Hepatocyte (in vitro differentiated cells): ENCODE data around the gene HHLA2. TPM values are rescaled to one million over a fixed set of nuclear protein-coding genes. Genes with fewer than 3 reads are reported as not detected.

Experiments
- DNase-seq: peaks from one replicate; pipeline ENCODE4 v3.0.0-alpha.2; 2016; ENCODE audit warnings: low spot score
- H2AFZ ChIP-seq: fragments of 200-600 bp; sonication (generic); 2 replicates; pipeline ENCODE4 v1.6.0; 2016; ENCODE audit warnings: antibody characterized with exemption, mild to moderate bottlenecking
- H3K27ac ChIP-seq: fragments of 200-600 bp; sonication (generic); 2 replicates; pipeline ENCODE4 v1.5.1; 2016; ENCODE audit warnings: mild to moderate bottlenecking
- H3K27me3 ChIP-seq: fragments of 200-600 bp; sonication (generic); 2 replicates; pipeline ENCODE4 v1.6.1; 2016
- H3K36me3 ChIP-seq: fragments of 200-600 bp; sonication (generic); replicated peaks from 2 replicates; pipeline ENCODE4 v1.5.1; 2016; ENCODE audit warnings: low read depth; ENCODE audit not compliant: insufficient read depth
- H3K4me1 ChIP-seq: fragments of 200-600 bp; sonication (generic); 2 replicates; pipeline ENCODE4 v1.5.1; 2016; ENCODE audit warnings: mild to moderate bottlenecking, moderate library complexity; ENCODE audit not compliant: insufficient read depth
- H3K4me2 ChIP-seq: fragments of 200-600 bp; sonication (generic); 2 replicates; pipeline ENCODE4 v1.6.0; 2016
- H3K4me3 ChIP-seq: fragments of 200-600 bp; sonication (generic); 2 replicates; pipeline ENCODE4 v1.5.1; 2016; ENCODE audit warnings: mild to moderate bottlenecking
- H3K79me2 ChIP-seq: fragments of 200-600 bp; sonication (generic); 2 replicates; pipeline ENCODE4 v1.6.0; 2017; ENCODE audit warnings: mild to moderate bottlenecking
- H3K9me2 ChIP-seq: fragments of 200-600 bp; sonication (generic); replicated peaks from 2 replicates; pipeline ENCODE4 v1.6.0; 2017; ENCODE audit warnings: mild to moderate bottlenecking; ENCODE audit not compliant: insufficient read depth
- H3K9me3 ChIP-seq: fragments of 200-600 bp; sonication (generic); 2 replicates; pipeline ENCODE4 v1.5.1; 2016; ENCODE audit warnings: low read depth, mild to moderate bottlenecking
- H4K20me1 ChIP-seq: fragments of 200-600 bp; sonication (generic); 2 replicates; pipeline ENCODE4 v1.6.0; 2016; ENCODE audit warnings: mild to moderate bottlenecking; ENCODE audit not compliant: insufficient read depth, poor library complexity, severe bottlenecking
- EZH2 ChIP-seq: fragments of 200-600 bp; sonication (generic); IDR thresholded peaks from 2 replicates; pipeline ENCODE4 v1.6.1; 2016; ENCODE audit warnings: antibody characterized with exemption, mild to moderate bottlenecking, borderline replicate concordance
- EZH2phosphoT487 ChIP-seq: fragments of 200-600 bp; sonication (generic); IDR thresholded peaks from one replicate; pipeline ENCODE4 v1.6.1; 2018; ENCODE audit warnings: antibody characterized with exemption, mild to moderate bottlenecking, low read depth, moderate library complexity; ENCODE audit not compliant: unreplicated experiment, severe bottlenecking
- WGBS: methylation state at CpG from one replicate; pipeline ENCODE4 v1.1.6; 2016; ENCODE audit warnings: low lambda C conversion rate; ENCODE audit errors: missing lambda C conversion rate; 5-methylcytosine and 5-hydroxymethylcytosine counted together
- polyA plus RNA-seq: library from polyadenylated mRNA; unstranded; fragments of >200 nt; fragmentation: Nextera tagmentation; extraction: Ambion mirVana; gene quantifications from 2 replicates; pipeline ENCODE4 v1.2.1, GENCODE V29; 2016
- total RNA-seq: library from RNA; depleted of rRNA; stranded (reverse); fragments of >200 nt; gene quantifications from 2 replicates; pipeline ENCODE4 v1.2.3, GENCODE V29; 2014
- TF ChIP-seq, protein P1 (sequence below): fragments of 200-600 bp; sonication (generic); IDR thresholded peaks from 2 replicates; pipeline ENCODE4 v1.5.1; 2016; ENCODE audit warnings: antibody characterized with exemption, mild to moderate bottlenecking; ENCODE audit not compliant: poor library complexity

Gene HHLA2
- total and polyA plus RNA-seq, 2 experiments from 2014 or later: 6.1 to 21.8 TPM

DNA sequence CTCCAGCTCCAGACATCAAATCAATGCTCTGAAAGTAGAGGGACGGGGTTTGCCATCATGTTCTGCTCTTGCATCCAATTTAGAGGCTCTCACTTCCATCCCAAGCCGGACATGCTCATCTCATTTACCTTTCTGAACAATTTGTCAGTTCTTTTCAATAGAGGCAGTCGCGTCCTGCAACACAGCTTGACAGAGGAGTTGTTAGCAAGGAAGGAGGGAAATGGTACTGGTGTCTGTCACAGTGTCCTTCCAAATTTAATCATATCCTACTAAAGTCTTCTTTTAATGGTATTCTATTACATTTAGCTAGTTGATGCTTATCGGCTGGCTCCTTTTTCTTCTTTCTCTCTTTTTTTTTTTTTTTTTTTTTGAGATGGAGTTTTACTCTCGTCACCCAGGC lies 45.6 kb downstream of the HHLA2 start:
- DNase-seq: no peak
- Histone ChIP-seq H3K4me2 (no peak overlapping the region), H3K27ac (no peak overlapping the region), H3K4me1 (no peaks in the 10 kb centered on the region), H3K4me3 (no peak overlapping the region), H3K36me3 (no peaks in the 10 kb centered on the region), H3K27me3 (no peaks in the 10 kb centered on the region), H2AFZ (no peak overlapping the region), H3K79me2 (no peaks in the 10 kb centered on the region), H3K9me3 (no peaks in the 10 kb centered on the region), H4K20me1 (no peaks in the 10 kb centered on the region), H3K9me2 (no peaks in the 10 kb centered on the region)
- TF ChIP-seq EZH2: no peak
- TF ChIP-seq, protein P1, sequence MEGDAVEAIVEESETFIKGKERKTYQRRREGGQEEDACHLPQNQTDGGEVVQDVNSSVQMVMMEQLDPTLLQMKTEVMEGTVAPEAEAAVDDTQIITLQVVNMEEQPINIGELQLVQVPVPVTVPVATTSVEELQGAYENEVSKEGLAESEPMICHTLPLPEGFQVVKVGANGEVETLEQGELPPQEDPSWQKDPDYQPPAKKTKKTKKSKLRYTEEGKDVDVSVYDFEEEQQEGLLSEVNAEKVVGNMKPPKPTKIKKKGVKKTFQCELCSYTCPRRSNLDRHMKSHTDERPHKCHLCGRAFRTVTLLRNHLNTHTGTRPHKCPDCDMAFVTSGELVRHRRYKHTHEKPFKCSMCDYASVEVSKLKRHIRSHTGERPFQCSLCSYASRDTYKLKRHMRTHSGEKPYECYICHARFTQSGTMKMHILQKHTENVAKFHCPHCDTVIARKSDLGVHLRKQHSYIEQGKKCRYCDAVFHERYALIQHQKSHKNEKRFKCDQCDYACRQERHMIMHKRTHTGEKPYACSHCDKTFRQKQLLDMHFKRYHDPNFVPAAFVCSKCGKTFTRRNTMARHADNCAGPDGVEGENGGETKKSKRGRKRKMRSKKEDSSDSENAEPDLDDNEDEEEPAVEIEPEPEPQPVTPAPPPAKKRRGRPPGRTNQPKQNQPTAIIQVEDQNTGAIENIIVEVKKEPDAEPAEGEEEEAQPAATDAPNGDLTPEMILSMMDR: no peak
- no peak for TF ChIP-seq EZH2phosphoT487
- 80% methylated on average over 6 of the region's 6 CpGs for WGBS

DNA sequence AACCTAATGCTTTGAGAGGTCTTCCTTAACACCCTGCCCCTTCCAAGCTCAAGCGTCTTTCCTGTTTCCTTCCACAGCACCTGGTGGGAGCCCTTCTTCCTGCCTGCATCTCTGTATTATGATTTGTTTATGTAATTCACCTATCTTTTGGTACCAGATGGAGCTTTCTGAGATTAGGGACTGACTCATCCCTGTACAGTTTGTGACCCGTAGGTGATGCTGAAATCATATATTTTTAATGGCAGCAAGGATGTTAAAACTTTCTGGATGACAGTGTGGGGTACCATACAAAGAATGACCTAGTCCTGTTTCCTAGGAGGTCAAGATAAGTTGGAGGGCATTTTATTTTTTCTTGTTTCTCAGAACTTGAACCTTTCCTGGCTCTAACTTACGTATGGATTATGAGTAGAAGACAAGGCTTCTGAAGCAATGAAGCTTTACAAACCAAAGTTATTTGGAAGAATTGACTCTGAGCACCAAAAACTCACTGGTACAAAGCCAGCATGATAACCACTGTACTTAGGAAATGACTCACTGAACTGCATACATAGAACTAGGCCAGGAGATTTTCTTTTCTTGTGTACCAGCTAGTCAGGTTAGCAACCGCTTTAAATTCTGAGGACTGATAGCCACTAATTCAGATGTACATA lies 46.6 kb downstream of the HHLA2 start:
- Histone ChIP-seq H3K36me3 (no peaks in the 10 kb centered on the region), H3K4me1 (no peaks in the 10 kb centered on the region), H3K27ac (no peak overlapping the region), H3K79me2 (no peaks in the 10 kb centered on the region), H4K20me1 (no peaks in the 10 kb centered on the region), H3K4me2 (no peak overlapping the region), H3K9me3 (no peaks in the 10 kb centered on the region), H3K9me2 (no peaks in the 10 kb centered on the region), H3K27me3 (no peaks in the 10 kb centered on the region), H3K4me3 (no peak overlapping the region), H2AFZ (no peak overlapping the region)
- TF ChIP-seq, protein P1: no peak
- TF ChIP-seq EZH2 (no peak), EZH2phosphoT487 (no peak)
- no peak for DNase-seq
- WGBS: 56% methylated on average over 4 of the region's 4 CpGs

DNA sequence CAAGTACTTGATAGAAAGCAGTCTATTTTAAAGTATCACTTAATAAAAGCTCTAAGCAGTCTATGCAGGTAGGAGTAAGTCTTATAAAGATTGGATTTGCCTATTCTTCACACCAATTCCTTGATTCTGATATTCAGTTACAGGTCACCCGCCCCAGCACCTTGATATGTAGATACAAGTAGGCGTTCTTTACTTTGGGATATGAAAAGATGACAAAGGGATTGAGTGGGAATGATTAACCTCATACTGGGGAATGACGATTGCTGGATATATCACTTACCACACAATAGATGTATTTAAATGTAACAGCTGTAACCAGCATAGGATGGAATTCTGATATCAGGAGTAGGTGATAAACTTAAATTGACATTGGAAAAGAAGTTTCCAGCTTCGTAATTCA lies 47.1 kb downstream of the HHLA2 start:
- no peak overlapping the region for H3K4me2 ChIP-seq
- H3K4me1 ChIP-seq: no peaks in the 10 kb centered on the region
- DNase-seq: no peak
- TF ChIP-seq, protein P1: no peak
- WGBS: 79% methylated on average over 4 of the region's 4 CpGs
- H3K4me3 ChIP-seq: no peak overlapping the region
- H3K27me3 ChIP-seq: no peaks in the 10 kb centered on the region
- no peak overlapping the region for H2AFZ ChIP-seq
- H3K36me3 ChIP-seq: no peaks in the 10 kb centered on the region
- no peaks in the 10 kb centered on the region for H3K9me2 ChIP-seq
- no peaks in the 10 kb centered on the region for H3K79me2 ChIP-seq
- no peaks in the 10 kb centered on the region for H3K9me3 ChIP-seq
- no peak overlapping the region for H3K27ac ChIP-seq
- no peaks in the 10 kb centered on the region for H4K20me1 ChIP-seq
